GM23338 (cell line): Measurements from ENCODE around the gene TMEM217.

Experiments used
- CREB1 ChIP-seq: fragments of 250-450 bp; sonication (Bioruptor Pico); IDR thresholded peaks from 2 replicates; pipeline ENCODE4 v1.5.0; 2020; ENCODE audit warnings: low read depth, mild to moderate bottlenecking, moderate library complexity
- CTCF ChIP-seq, 2 experiments: fragments of 200-600 bp in 1 of 2; sonication (generic) in 1 of 2; conservative IDR thresholded peaks; 2 replicates each; pipeline versions ENCODE4 v1.5.1 to v1.6.1; 2016 to 2017; ENCODE audit warnings: antibody characterized with exemption in 2 of 2, low read depth in 2 of 2, mild to moderate bottlenecking in 2 of 2, moderate library complexity in 1 of 2
- ETS1 ChIP-seq: IDR thresholded peaks from 2 replicates; pipeline ENCODE4 v1.6.1; 2016; ENCODE audit warnings: antibody characterized with exemption
- EZH2 ChIP-seq: fragments of 200-600 bp; sonication (generic); IDR thresholded peaks from one replicate; pipeline ENCODE4 v1.8.0; 2017; ENCODE audit warnings: antibody characterized with exemption, mild to moderate bottlenecking, low read depth; ENCODE audit not compliant: unreplicated experiment
- EZH2phosphoT487 ChIP-seq: fragments of 200-600 bp; sonication (generic); IDR thresholded peaks from one replicate; pipeline ENCODE4 v1.8.1; 2018; ENCODE audit warnings: antibody characterized with exemption; ENCODE audit not compliant: unreplicated experiment
- JUNB ChIP-seq: IDR thresholded peaks from one replicate; pipeline ENCODE4 v1.6.1; 2016; ENCODE audit warnings: antibody characterized with exemption; ENCODE audit not compliant: unreplicated experiment
- POLR2AphosphoS5 ChIP-seq: IDR thresholded peaks from 2 replicates; pipeline ENCODE4 v1.6.1; 2016; ENCODE audit warnings: antibody characterized with exemption, low read depth
- REST ChIP-seq: IDR thresholded peaks from one replicate; pipeline ENCODE4 v1.6.1; 2018; ENCODE audit warnings: antibody characterized with exemption; ENCODE audit not compliant: unreplicated experiment
- STAT1 ChIP-seq: IDR thresholded peaks from one replicate; pipeline ENCODE4 v1.6.1; 2016; ENCODE audit warnings: antibody characterized with exemption; ENCODE audit not compliant: unreplicated experiment
- ZNF331 ChIP-seq: fragments of 250-450 bp; sonication (Bioruptor Pico); IDR thresholded peaks from 2 replicates; pipeline ENCODE4 v1.5.0; 2020; ENCODE audit warnings: low read depth, mild to moderate bottlenecking, moderate library complexity
- TF ChIP-seq, protein P1 (sequence below): fragments of 250-450 bp; sonication (Bioruptor Pico); IDR thresholded peaks from 2 replicates; pipeline ENCODE4 v1.5.0; 2020; ENCODE audit warnings: mild to moderate bottlenecking, moderate library complexity

DNA sequence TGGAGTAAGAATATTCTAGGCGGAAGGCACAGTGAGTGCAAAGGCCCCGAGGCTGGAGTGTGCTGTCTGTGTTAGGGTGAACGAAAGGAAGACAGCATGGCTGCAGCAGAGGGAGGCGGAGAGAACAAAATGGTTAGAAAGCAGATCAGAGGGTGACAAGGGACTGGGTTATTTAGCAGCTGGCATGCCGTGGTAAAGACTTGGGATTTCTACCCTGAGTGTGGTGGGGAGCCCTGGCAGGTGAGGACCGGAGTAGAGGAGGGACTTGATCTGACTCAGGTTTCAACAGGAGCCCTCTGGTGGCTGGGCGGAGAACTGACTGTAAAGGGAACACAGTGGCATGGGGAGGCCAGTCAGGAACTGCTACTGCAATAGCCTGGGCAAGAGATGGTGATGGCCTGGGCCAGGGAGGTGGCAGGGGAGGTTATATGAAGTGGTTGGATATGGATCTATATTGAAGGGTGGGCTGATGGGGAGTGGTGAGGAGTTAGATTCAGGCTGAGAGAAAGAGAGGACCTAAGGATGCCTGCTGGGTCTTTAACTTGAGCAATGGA lies 50.0 kb downstream of the TMEM217 start:
- no peak for TF ChIP-seq EZH2phosphoT487
- no peak for TF ChIP-seq EZH2
- peak; percentile 88 to 96 for TF ChIP-seq CTCF (conservative IDR thresholded peaks at IDR 0.05; ENCODE audit: low read depth in 2 of 2)
- TF ChIP-seq CREB1 (CRISPR knock-in tag), result no peak
- TF ChIP-seq REST, result no peak
- TF ChIP-seq POLR2AphosphoS5, result no peak
- no peak for TF ChIP-seq STAT1
- TF ChIP-seq JUNB, result no peak
- TF ChIP-seq, protein P1, sequence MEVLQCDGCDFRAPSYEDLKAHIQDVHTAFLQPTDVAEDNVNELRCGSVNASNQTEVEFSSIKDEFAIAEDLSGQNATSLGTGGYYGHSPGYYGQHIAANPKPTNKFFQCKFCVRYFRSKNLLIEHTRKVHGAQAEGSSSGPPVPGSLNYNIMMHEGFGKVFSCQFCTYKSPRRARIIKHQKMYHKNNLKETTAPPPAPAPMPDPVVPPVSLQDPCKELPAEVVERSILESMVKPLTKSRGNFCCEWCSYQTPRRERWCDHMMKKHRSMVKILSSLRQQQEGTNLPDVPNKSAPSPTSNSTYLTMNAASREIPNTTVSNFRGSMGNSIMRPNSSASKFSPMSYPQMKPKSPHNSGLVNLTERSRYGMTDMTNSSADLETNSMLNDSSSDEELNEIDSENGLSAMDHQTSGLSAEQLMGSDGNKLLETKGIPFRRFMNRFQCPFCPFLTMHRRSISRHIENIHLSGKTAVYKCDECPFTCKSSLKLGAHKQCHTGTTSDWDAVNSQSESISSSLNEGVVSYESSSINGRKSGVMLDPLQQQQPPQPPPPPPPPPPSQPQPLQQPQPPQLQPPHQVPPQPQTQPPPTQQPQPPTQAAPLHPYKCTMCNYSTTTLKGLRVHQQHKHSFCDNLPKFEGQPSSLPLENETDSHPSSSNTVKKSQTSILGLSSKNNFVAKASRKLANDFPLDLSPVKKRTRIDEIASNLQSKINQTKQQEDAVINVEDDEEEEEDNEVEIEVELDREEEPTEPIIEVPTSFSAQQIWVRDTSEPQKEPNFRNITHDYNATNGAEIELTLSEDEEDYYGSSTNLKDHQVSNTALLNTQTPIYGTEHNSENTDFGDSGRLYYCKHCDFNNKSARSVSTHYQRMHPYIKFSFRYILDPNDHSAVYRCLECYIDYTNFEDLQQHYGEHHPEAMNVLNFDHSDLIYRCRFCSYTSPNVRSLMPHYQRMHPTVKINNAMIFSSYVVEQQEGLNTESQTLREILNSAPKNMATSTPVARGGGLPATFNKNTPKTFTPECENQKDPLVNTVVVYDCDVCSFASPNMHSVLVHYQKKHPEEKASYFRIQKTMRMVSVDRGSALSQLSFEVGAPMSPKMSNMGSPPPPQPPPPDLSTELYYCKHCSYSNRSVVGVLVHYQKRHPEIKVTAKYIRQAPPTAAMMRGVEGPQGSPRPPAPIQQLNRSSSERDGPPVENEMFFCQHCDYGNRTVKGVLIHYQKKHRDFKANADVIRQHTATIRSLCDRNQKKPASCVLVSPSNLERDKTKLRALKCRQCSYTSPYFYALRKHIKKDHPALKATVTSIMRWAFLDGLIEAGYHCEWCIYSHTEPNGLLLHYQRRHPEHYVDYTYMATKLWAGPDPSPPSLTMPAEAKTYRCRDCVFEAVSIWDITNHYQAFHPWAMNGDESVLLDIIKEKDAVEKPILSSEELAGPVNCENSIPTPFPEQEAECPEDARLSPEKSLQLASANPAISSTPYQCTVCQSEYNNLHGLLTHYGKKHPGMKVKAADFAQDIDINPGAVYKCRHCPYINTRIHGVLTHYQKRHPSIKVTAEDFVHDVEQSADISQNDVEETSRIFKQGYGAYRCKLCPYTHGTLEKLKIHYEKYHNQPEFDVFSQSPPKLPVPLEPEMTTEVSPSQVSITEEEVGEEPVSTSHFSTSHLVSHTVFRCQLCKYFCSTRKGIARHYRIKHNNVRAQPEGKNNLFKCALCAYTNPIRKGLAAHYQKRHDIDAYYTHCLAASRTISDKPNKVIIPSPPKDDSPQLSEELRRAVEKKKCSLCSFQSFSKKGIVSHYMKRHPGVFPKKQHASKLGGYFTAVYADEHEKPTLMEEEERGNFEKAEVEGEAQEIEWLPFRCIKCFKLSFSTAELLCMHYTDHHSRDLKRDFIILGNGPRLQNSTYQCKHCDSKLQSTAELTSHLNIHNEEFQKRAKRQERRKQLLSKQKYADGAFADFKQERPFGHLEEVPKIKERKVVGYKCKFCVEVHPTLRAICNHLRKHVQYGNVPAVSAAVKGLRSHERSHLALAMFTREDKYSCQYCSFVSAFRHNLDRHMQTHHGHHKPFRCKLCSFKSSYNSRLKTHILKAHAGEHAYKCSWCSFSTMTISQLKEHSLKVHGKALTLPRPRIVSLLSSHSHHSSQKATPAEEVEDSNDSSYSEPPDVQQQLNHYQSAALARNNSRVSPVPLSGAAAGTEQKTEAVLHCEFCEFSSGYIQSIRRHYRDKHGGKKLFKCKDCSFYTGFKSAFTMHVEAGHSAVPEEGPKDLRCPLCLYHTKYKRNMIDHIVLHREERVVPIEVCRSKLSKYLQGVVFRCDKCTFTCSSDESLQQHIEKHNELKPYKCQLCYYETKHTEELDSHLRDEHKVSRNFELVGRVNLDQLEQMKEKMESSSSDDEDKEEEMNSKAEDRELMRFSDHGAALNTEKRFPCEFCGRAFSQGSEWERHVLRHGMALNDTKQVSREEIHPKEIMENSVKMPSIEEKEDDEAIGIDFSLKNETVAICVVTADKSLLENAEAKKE (CRISPR knock-in tag), result no peak
- no peak for TF ChIP-seq ETS1
- no peak for TF ChIP-seq ZNF331 (CRISPR knock-in tag)
